ENCODE results near the gene VCL.

- TF ChIP-seq CTCF (IDR thresholded peaks at IDR 0.05) (no peak), NRF1 (IDR thresholded peaks at IDR 0.05; ENCODE audit: low read depth, low read length) (no peak), ELF1 (IDR thresholded peaks at IDR 0.05) (no peak), MXI1 (IDR thresholded peaks at IDR 0.05; ENCODE audit: low read depth, low read length) (no peak), YY1 (IDR thresholded peaks at IDR 0.05; ENCODE audit: low read depth) (no peak), TEAD4 (IDR thresholded peaks at IDR 0.05; ENCODE audit: borderline replicate concordance, insufficient read depth) (no peak), EP300 (IDR thresholded peaks at IDR 0.05; ENCODE audit: borderline replicate concordance in 1 of 2, low read depth in 1 of 2, low read length in 1 of 2) (no peak), FOXJ3 (CRISPR knock-in tag; IDR thresholded peaks at IDR 0.05) (no peak), FOXM1 (IDR thresholded peaks at IDR 0.05; ENCODE audit: low read depth) (no peak), ZBTB33 (IDR thresholded peaks at IDR 0.05; ENCODE audit: borderline replicate concordance, low read depth) (no peak), MAX (IDR thresholded peaks at IDR 0.05; ENCODE audit: low read depth) (no peak), GATA2 (CRISPR knock-in tag; IDR thresholded peaks at IDR 0.05) (no peak), TCF12 (IDR thresholded peaks at IDR 0.05) (no peak)
Measured at GRCh38 chr10:73979141-73979808, 18.6 kb upstream of the VCL start.

All from SK-N-SH (cell line).